Mesodermal cell (in vitro differentiated cells): ENCODE results near the gene ALG13.

Experiments used
- H3K27ac ChIP-seq: 2 replicates; pipeline ENCODE4 v1.7.0; 2013; ENCODE audit warnings: mild to moderate bottlenecking, low read depth, low read length, moderate library complexity; ENCODE audit not compliant: severe bottlenecking
- H3K36me3 ChIP-seq: 2 replicates; pipeline ENCODE4 v1.7.1; 2013; ENCODE audit warnings: mild to moderate bottlenecking, low read length, moderate library complexity; ENCODE audit not compliant: control insufficient read depth, insufficient read depth
- H3K4me1 ChIP-seq: one replicate; pipeline ENCODE4 v1.7.1; 2013; ENCODE audit warnings: mild to moderate bottlenecking, low read length; ENCODE audit not compliant: insufficient read depth, control insufficient read depth, poor library complexity, severe bottlenecking
- H3K4me3 ChIP-seq: 2 replicates; pipeline ENCODE4 v1.7.0; 2013; ENCODE audit warnings: low read length, control low read depth, mild to moderate bottlenecking; ENCODE audit not compliant: insufficient read depth, poor library complexity, severe bottlenecking; ENCODE audit errors: extremely low read depth
- H3K9me3 ChIP-seq: 2 replicates; pipeline ENCODE4 v1.7.1; 2013; ENCODE audit warnings: mild to moderate bottlenecking, low read length, moderate library complexity; ENCODE audit not compliant: control insufficient read depth
- WGBS, 2 experiments: methylation state at CpG; one replicate each; pipeline ENCODE4 v1.1.5; 2013; ENCODE audit warnings: missing lambda C conversion rate in 2 of 2; ENCODE audit not compliant: insufficient coverage in 2 of 2; 5-methylcytosine and 5-hydroxymethylcytosine counted together

ALG13 gene

DNA sequence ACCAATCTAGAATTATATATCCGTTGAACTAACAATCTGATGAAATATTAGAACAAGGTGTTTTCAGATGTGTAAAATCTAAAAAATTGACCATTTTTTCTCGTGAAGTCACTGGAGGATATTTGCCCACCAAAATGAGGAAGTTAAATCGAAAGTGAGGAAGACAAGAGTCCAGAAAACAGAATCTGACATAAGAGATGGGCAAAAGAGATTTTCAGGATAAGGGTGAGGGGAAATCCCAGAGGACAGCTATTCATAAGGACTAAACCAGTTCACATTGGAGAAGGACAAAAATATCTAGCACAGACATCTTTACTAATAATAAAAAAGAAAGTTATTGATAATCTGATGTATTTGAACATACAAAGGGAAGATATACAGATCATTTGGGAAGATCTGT lies 18.7 kb upstream of the ALG13 start:
- no CpG with 5 or more reads among the region's 3 CpGs for WGBS, 2 experiments
- no peaks in the 10 kb centered on the region for H3K36me3 ChIP-seq
- no peak overlapping the region for H3K4me3 ChIP-seq
- H3K4me1 ChIP-seq, result no peaks in the 10 kb centered on the region
- no peaks in the 10 kb centered on the region for H3K9me3 ChIP-seq
- H3K27ac ChIP-seq, result no peak overlapping the region

DNA sequence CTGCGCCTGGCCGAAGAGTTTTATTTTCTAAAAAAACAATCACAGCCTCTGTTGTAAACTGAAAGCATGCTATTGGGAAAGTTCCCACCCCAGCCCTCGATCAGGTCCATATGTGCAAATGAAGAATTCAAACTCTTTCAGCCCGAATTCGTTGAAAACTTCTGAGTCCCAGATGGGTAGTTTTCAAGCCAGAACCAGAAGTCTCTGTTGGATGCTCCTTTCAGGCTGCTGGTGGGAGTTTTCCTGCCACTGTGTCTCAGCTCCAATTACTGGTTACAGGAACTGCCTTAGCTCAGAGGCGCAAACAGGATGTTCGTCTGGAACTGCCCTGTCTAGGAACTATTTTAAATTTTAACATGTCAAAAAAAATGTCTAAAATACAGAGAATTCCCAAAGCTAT lies 9.3 kb upstream of the ALG13 start:
- WGBS, 2 experiments, result no CpG with 5 or more reads among the region's 7 CpGs
- Histone ChIP-seq H3K4me1 (no peaks in the 10 kb centered on the region), H3K36me3 (no peaks in the 10 kb centered on the region), H3K27ac (no peak overlapping the region), H3K4me3 (no peak overlapping the region), H3K9me3 (no peaks in the 10 kb centered on the region)

DNA sequence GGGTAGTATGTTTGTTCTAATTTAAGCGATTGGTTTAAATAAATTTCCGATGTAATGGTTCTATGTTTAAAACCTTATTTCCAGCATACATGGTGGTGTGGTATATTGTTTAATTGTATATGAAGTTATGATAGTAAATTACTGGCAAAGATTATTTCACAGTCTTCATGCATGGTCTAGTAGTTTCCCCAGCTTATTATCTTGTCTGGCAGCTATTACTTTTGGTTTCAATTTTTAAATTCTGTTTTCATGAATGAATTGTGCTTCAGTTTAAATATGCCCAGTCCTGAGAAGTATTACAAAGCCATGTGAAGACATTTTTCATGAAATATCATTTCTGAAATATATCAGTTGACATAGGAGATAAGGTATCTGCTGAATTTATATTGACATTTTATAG lies 6.3 kb downstream of the ALG13 start:
- H3K36me3 ChIP-seq, result peaks cover 32% of the 10 kb centered on the region
- WGBS, 2 experiments, result no CpG with 5 or more reads among the region's 2 CpGs
- no peaks in the 10 kb centered on the region for H3K9me3 ChIP-seq
- H3K4me1 ChIP-seq, result no peaks in the 10 kb centered on the region
- no peak overlapping the region for H3K4me3 ChIP-seq
- H3K27ac ChIP-seq, result no peak overlapping the region

DNA sequence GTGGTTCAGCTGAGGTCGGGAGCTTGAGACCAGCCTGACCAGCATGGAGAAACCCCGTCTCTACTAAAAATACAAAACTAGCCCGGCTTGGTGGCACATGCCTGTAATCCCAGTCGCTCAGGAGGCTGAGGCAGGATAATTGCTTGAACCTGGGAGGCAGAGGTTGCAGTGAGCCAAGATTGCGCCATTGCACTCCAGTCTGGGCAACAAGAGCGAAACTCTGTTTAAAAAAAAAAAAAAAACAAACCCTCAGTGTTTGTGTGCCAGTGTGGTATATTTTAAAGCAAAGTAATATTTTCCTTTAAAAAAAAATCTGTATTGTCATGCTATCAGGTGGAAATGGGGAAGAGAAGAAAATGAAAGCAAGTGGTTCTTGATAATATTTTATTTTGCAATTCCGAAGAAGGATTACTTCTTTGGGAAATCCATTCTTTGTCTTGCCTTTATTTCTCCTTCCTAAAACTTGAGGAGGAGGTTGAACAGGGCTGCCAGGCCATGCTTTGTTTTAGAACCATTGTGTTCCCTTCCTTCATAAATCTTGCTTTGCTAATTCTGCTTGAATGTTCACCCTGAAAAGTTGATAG lies 14.4 kb downstream of the ALG13 start:
- 100% methylated on average over 1 of the region's 7 CpGs; no CpG with 5 or more reads in 1 of the 2 experiments for WGBS, 2 experiments
- H3K27ac ChIP-seq, result no peak overlapping the region
- H3K4me1 ChIP-seq, result no peaks in the 10 kb centered on the region
- H3K4me3 ChIP-seq, result no peak overlapping the region
- H3K9me3 ChIP-seq, result no peaks in the 10 kb centered on the region
- peaks cover 6% of the 10 kb centered on the region for H3K36me3 ChIP-seq

DNA sequence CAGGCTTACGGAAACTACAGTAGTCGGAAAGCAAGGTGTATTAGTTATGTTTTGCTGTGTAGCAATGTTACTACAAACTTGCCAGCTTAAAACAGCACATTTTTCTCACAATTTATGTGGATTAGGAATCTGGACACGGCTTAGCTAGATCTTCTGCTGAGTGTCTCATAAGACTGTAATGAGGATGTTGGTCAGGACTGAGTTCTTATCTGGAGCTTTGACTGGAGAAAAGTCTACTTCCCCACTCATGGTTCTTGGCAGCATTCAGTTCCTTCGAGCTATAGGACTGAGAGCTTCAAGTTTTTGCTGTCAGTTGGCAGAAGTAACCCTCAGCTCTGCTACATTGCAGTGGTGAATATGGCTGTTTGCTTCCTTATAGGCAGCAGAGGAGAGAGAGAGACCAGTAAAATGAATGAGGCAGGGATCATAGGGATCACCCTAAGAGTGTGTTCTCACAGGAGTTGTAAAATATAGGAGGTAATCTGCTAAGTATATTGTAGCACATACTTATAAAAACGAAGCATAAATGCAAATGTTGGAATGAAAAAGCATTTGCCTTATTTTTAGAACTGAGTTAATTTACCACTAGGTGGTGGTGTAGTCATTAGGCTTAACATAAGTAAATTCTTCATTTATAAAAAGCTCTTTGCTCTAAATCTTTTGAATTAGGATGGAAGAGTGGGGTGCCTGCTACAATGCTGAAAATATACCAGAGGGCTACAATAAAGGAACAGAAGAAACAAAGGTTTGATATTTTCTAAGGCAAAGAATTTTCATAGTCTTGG lies 38.6 kb downstream of the ALG13 start:
- Histone ChIP-seq H3K4me1 (no peaks in the 10 kb centered on the region), H3K36me3 (peaks cover 7% of the 10 kb centered on the region), H3K27ac (no peak overlapping the region), H3K4me3 (no peak overlapping the region), H3K9me3 (no peaks in the 10 kb centered on the region)
- WGBS, 2 experiments, result no CpG with 5 or more reads among the region's 5 CpGs

DNA sequence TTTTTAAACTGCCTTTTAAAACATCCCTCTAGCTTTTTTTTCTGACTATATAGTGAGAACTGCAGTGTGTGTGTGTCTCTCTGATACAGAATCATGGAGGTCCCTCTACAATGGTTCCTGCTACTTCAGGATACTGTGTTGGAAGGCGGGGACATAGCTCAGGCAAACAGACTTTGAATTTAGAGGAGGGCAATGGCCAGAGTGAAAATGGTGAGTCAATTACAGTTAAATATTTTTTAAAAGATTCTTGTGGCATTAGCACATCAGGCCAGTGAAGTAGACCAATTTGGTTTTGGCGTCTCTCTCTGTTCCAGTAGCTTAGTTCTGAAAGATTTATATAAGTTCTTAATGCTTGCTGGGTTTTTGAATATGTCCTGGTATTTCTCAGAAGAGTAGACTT lies 47.1 kb downstream of the ALG13 start:
- no CpG with 5 or more reads among the region's 2 CpGs for WGBS, 2 experiments
- Histone ChIP-seq H3K4me1 (no peaks in the 10 kb centered on the region), H3K36me3 (peaks cover 30% of the 10 kb centered on the region), H3K4me3 (no peak overlapping the region), H3K27ac (no peak overlapping the region), H3K9me3 (no peaks in the 10 kb centered on the region)

DNA sequence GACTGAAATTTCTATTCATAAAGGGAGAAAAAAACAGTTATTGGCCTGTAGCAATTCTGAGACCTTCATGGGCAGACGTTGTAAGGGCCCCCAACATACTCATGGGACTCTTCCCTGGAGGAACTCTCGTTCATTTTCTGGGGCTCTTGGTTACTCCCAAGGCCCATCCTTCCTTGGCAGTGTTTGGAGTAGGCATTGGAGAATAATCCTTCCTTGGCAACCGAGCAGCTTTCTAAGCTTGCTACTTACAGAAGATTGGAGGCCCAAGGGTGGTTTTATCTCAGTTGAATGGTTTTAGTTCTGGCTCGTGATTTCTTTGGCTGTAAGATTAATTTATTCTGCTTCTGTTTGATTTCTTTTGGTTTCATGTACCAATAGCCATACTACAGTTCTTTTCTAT lies 50.4 kb downstream of the ALG13 start:
- 83 to 100% methylated on average over 1 of the region's 4 CpGs for WGBS, 2 experiments
- peaks cover 38% of the 10 kb centered on the region for H3K36me3 ChIP-seq
- no peak overlapping the region for H3K4me3 ChIP-seq
- H3K9me3 ChIP-seq, result no peaks in the 10 kb centered on the region
- no peak overlapping the region for H3K27ac ChIP-seq
- H3K4me1 ChIP-seq, result no peaks in the 10 kb centered on the region

DNA sequence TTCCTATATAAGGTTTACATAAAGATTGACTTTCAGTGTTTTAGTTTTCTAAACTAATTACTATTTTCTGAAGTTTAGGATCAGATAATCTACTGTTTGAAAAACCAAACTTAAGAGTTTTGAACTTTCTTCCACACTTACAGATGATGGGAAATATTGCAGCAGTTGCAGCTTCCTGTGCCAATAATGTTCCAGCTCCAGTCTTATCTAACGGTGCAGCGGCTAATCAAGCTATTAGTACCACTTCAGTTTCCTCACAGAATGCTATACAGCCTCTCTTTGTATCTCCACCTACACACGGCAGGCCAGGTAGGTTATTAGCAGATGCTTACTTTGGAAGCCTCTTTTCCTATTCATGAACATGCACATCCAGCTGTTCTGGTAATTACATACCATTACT lies 55.6 kb downstream of the ALG13 start:
- no peaks in the 10 kb centered on the region for H3K9me3 ChIP-seq
- no peaks in the 10 kb centered on the region for H3K4me1 ChIP-seq
- WGBS, 2 experiments, result 83% methylated on average over 1 of the region's 3 CpGs; no CpG with 5 or more reads in 1 of the 2 experiments
- no peak overlapping the region for H3K27ac ChIP-seq
- peaks cover 30% of the 10 kb centered on the region for H3K36me3 ChIP-seq
- H3K4me3 ChIP-seq, result no peak overlapping the region

DNA sequence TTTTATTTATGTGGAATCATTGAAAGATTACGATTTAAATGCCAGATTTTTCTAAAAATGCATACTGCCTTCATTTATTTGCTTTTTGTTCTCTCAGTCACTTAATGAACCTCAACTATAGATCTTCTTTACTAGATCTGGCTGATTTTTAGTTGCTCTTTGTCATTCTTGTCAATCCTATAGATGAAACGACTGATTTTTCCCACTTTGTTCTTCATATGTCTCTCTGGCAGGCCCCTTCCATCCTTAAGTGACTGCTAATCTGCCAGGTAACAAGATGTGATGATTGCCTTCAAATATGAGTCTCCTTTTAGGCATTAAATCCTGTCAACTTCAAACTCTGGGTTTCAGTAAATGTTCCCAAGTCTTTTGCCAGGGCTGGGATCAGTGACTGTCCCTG lies 61.0 kb downstream of the ALG13 start:
- no peak overlapping the region for H3K27ac ChIP-seq
- H3K4me3 ChIP-seq, result no peak overlapping the region
- H3K4me1 ChIP-seq, result no peaks in the 10 kb centered on the region
- 71% methylated on average over 1 of the region's 2 CpGs; no CpG with 5 or more reads in 1 of the 2 experiments for WGBS, 2 experiments
- no peaks in the 10 kb centered on the region for H3K9me3 ChIP-seq
- H3K36me3 ChIP-seq, result peaks cover 21% of the 10 kb centered on the region

DNA sequence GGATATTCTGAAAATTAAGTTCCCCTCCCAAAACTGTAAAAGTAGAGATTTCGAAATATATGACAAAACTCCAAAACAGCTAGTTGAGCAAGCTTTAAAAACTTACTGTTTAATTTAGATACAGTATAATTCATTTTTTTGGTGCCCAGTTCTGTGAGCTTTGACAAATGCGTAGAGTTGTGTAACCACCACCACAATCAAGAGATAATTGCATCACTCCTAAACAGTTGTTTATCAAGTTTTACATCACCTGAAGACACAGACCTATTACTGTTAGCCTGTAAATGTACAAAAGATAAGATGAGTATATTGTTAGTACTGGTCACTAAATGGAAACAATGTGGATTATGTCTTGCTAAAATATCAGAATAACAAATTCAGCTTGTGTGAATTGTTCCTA lies 62.3 kb downstream of the ALG13 start:
- H3K36me3 ChIP-seq, result peaks cover 21% of the 10 kb centered on the region
- H3K9me3 ChIP-seq, result no peaks in the 10 kb centered on the region
- no peak overlapping the region for H3K4me3 ChIP-seq
- H3K4me1 ChIP-seq, result no peaks in the 10 kb centered on the region
- H3K27ac ChIP-seq, result no peak overlapping the region
- no CpG with 5 or more reads among the region's 2 CpGs for WGBS, 2 experiments

DNA sequence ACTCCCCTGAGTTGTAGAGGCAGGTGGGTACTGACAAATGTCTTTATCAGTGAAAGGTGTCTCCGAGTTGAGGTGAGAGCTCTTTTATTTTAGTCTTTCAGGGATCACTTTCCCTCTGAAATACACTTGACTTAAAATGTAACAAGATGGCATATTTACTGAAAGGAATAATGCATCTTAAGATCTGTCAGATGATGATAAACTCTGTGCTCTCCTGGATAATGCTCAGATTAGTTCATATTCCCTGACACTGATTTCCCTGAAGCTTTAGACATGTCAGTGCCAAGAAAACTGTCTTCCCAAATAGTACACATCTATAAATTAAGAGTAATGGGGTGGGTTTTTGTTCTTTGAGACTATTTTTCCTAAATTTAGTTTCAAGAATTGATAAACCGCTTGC lies 75.5 kb downstream of the ALG13 start:
- no peak overlapping the region for H3K27ac ChIP-seq
- H3K4me3 ChIP-seq, result no peak overlapping the region
- WGBS, 2 experiments, result no CpG with 5 or more reads among the region's 2 CpGs
- no peaks in the 10 kb centered on the region for H3K4me1 ChIP-seq
- H3K36me3 ChIP-seq, result peaks cover 8% of the 10 kb centered on the region
- no peaks in the 10 kb centered on the region for H3K9me3 ChIP-seq
